Stimulated activated CD8-positive, alpha-beta memory T cell treated with anti-CD3 and anti-CD28 coated beads, Interleukin-7, amount 100 ng/mL, for 48 hours (primary cell): ENCODE results near the gene EPB41L4A.

ENCODE experiments used
- DNase-seq, 2 donors: peaks; one replicate each; pipeline ENCODE4 v3.0.0-alpha.2; 2020; ENCODE audit warnings: low read depth in 1 of 2; ENCODE audit errors: extremely low read depth in 1 of 2

Gene EPB41L4A

DNA sequence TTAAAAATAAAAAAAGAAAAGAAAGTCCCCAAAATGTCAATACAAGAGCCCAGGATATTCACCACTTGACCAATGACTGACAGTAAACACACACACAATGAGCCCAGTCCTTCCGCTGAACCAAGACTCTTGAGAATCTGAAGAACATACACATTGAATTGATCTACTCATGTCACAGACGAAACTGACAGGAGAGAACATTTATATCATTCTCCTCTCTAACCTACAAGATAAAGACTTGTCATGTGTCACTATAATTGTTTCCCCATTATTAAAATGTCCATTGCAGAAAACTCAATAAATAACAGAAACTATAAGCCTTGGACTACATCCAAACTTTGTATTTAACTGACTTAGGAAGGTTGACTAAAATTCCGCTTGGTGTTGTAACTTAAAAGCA, 296.7 kb downstream of the EPB41L4A start:
- no peak for DNase-seq

DNA sequence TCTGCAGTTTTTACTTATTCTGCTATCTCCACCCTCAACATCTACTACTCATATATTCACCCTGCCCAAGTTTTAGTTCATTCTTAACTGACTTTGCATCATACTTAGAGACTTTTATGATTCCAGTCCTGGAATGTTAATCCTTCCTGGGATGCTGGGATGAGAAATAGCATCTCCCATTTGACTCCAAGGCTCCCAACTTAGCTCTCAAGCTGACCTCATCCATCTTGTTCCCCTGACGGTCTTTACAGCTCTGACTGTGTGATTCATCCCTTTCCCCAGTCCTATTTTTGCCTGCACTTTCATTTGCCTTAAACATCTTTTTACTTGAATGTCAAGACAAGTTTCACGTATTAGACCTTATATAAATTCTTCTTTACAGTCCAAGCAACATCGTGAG, 297.8 kb downstream of the EPB41L4A start:
- DNase-seq = no peak

GRCh38 chr5:112119969-112120368, 299.1 kb downstream of the EPB41L4A start:
- no peak for DNase-seq

GRCh38 chr5:112119508-112119907, 299.6 kb downstream of the EPB41L4A start:
- no peak for DNase-seq

GRCh38 chr5:112117551-112117950, 301.5 kb downstream of the EPB41L4A start:
- DNase-seq = no peak

- DNase-seq = no peak
These were observed 302.7 kb downstream of the EPB41L4A start for GRCh38 chr5:112116371-112116770.

- DNase-seq = no peak
These were observed 305.5 kb downstream of the EPB41L4A start for GRCh38 chr5:112113565-112113964.
